Left forelimb (tissue), 1 donor: ENCODE results near the gene S100A1.
"Not testable (repeated sequence)": the region's sequence is repeated elsewhere in the genome, so short reads cannot be mapped to it uniquely, and the experiment has no call there.

ENCODE experiments used
- DNase-seq: peaks from one replicate; pipeline ENCODE4 v3.0.0-alpha.2; 2018; ENCODE audit warnings: low spot score

The S100A1 gene

GRCh38 chr1:153658400-153659174 is 30.4 kb downstream of the S100A1 start, which contains the start of gene SNAPIN:
Gene SNAPIN (plus strand): TSS chr1:153658703. CDS start chr1:153658744, 41 bp downstream.
- DNase-seq = peak; percentile 98

GRCh38 chr1:153659175-153659534 is 30.9 kb downstream of the S100A1 start:
- no peak for DNase-seq

- DNase-seq = no peak
These were observed 31.4 kb downstream of the S100A1 start for GRCh38 chr1:153659656-153660055.

GRCh38 chr1:153661111-153661708 is 33.0 kb downstream of the S100A1 start:
- no peak for DNase-seq

GRCh38 chr1:153662269-153662668 is 34.0 kb downstream of the S100A1 start:
- DNase-seq = no peak

- DNase-seq = no peak
These were observed 35.0 kb downstream of the S100A1 start for GRCh38 chr1:153663211-153663610.

GRCh38 chr1:153667439-153667838 is 39.2 kb downstream of the S100A1 start:
- DNase-seq = no peak

- DNase-seq = not testable (repeated sequence)
These were observed 40.4 kb downstream of the S100A1 start for GRCh38 chr1:153668672-153669071.

- DNase-seq = no peak
These were observed 41.4 kb downstream of the S100A1 start for GRCh38 chr1:153669606-153670005.

- DNase-seq = no peak
These were observed 42.1 kb downstream of the S100A1 start for GRCh38 chr1:153670257-153670858.

GRCh38 chr1:153670859-153671627 is 42.8 kb downstream of the S100A1 start, which contains the start of gene ILF2:
Gene ILF2 (minus strand): TSS chr1:153670993. CDS start chr1:153670922, 71 bp downstream.
- peak; percentile 98 for DNase-seq

- not testable (repeated sequence) for DNase-seq
These were observed 43.6 kb downstream of the S100A1 start for GRCh38 chr1:153671628-153672353.

- DNase-seq = no peak
These were observed 45.3 kb downstream of the S100A1 start for GRCh38 chr1:153673511-153673910.

GRCh38 chr1:153677718-153678518 is 49.7 kb downstream of the S100A1 start:
- no peak for DNase-seq

GRCh38 chr1:153678519-153679336 is 50.5 kb downstream of the S100A1 start, which contains the start of gene NPR1:
Gene NPR1 (plus strand): TSS chr1:153678688. CDS start chr1:153679109, 421 bp downstream.
- no peak for DNase-seq

- no peak for DNase-seq
These were observed 51.3 kb downstream of the S100A1 start for GRCh38 chr1:153679337-153680119.

- no peak for DNase-seq
These were observed 51.8 kb downstream of the S100A1 start for GRCh38 chr1:153680120-153680403.
